HG03060 (cell line): ENCODE measurements around the gene ZNF787.

Experiments
- ATAC-seq: cut with Tn5 transposase; IDR thresholded peaks from one replicate; pipeline ENCODE4 v1.9.1; 2021; ENCODE audit warnings: low read depth, moderate number of reproducible peaks; ENCODE audit not compliant: unreplicated experiment

Gene ZNF787

DNA sequence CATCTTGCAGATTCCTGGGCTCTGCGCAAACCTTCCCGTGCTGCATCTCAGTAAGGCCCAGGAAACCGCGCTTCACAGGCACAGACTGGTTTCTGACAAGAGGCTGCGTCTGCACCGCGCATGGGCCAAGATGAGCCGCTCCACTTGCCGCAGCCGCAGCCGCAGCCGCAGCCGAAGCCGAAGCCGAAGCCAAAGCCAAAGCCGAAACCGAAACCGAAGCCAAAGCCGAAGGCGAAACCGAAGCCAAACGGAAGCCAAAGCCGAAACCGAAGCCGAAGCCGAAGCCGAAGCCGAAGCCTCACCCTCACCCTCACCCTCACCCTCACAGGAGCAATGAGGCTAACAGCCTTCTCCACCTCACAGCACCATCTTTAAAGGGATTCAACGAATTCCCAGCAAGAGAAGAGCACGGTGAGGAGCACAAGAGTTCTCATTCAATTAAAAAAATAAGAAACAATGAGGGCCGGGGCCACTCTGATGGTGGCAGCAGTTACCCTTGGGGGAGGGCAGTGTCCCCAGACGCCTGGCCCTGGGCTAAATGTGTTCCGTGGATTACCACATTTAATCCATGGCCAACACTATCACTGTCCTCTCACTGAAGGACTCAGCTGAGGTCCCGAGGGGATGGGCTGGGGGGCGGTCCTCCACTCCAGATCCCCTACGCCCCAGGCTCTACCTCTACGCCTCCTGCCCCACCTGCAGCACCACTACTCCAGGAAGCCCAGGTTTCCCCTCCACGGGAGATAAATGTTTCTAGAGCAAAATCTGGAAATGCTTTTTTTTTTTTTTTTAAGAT is 29.1 kb downstream of the ZNF787 start:
- no peak for ATAC-seq

DNA sequence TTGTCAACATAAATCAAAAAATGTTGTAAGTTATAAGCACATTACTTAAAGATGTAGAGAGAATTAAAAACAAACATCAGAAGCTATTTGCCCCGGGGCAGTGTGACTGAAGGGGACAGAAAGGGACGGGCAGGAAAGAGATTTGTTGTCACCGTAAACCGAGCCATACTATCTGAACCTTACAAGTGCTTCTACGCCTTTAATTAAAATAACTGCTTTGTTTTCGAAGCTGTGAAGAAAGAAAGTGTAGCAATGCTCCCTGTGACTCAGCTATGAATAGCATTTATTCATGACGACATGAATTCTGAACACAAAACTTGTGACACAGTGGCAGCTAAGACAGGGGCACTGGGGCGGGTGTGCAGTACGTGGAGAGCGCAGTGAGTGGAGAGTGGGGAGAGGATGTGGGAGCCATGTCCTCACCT is 30.0 kb downstream of the ZNF787 start:
- no peak for ATAC-seq

GRCh38 chr19:56089344-56089743 is 31.8 kb downstream of the ZNF787 start:
- no peak for ATAC-seq

GRCh38 chr19:56088497-56089215 is 32.4 kb downstream of the ZNF787 start:
- ATAC-seq, result no peak

DNA sequence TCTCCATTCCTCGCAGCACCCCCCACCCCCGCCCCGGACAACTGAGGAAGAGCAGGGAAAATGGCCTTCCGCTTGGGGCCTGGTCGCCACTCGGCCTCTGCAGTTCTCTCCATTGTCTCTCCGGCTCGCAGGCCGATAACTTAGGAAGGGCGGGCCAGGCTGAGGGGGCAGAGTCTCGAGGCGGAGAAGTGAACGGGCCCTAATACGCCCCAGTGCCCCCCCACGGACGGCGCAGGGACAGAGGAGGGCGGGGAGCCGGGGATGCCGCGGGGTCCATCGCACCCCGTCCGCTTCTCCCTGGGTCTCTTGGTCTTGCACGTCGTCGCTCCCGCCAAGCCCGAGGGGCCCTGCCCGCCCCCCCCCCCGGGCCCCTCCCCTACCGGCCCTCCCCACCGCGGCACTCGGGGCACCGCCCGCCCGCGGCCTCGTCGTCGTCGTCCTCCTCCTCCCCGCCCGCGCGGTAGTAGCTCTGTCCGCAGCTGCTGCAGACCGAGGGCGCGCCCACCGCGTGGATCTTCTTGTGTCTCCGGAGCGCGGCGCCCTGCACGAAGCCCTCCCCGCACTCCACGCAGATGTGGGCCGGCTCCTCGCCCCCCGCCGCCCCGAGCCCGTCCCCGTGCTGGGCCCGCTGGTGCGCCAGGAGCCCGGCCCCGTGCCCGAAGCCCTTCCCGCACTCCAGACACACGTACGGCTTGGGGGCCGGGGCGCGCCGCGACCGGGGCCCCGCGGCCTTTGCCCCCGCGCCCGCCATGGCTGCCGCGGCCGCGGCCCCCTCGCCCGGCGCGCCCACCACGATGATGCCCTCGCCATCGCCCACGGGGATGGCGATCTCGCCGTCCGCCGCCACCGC is 33.2 kb downstream of the ZNF787 start:
- no peak for ATAC-seq

DNA sequence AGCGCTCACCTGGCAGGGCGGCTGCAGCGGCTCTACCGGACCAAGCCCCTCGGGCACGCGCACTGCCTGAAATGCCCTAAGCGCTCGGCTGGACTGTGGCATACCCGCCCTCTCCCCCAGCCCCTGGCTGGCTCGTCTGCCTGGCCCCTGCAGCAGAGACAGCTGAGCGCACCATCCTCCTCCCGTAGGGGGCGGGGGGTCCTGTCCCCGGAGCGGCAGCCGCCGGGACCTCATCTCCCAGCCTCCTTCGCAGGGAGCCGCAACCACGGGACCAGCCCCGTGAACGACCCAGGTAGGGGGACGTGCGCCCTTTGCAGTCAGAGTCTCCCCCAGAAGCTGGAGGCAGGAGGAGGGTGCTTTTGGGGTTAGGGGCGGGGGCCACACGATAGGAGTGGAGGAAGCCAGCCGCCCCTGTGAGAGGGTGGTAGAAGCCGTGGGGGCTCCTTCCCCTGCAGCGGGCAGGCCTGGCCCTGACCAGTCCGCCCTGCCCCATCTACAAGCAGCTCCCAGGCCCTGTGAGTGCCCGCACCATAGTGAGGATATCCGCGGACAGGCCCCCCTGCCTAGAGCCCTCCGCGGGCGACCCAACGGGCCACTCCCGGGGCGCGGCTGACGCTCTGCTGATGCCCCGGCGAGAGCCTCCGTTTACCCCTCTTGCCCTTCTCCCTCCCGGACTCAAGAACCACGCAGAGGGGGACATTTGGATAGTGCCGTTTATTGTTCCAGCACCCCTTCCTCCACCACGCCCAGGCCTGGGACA is 34.2 kb downstream of the ZNF787 start:
- ATAC-seq, result no peak

DNA sequence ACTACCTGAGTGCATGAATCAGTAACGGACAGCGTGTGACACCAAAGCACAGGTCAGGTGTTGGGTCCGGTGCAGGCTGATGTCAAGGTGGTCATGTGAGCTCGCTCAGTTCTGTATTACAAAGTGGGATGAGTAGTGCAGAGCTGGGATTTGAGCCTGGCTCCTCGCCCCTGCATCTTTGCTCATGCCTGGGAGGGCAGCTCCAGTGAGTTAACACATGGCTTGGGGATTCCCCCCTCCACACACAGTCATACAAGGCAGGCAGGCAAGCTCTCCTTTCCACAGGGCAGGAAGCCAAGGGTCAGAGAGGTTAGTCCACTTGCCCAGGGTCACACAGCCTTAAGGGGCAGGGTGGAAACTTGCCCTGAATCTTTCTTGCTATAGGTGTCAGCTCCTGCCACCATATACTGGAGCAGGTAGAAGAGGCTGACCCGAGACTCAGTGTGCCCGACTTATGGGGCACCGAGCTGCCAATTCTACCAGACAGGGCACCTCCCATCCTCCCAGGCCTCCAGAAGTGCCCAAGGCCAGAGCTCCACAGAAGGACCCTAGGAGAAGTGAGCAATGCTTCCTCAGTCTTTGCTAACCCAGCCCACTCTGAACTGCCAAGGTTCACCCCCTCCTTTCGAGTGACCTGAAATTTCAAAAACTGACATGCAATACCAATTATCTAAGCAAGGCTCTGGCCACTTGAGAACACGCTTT is 35.4 kb downstream of the ZNF787 start:
- no peak for ATAC-seq

DNA sequence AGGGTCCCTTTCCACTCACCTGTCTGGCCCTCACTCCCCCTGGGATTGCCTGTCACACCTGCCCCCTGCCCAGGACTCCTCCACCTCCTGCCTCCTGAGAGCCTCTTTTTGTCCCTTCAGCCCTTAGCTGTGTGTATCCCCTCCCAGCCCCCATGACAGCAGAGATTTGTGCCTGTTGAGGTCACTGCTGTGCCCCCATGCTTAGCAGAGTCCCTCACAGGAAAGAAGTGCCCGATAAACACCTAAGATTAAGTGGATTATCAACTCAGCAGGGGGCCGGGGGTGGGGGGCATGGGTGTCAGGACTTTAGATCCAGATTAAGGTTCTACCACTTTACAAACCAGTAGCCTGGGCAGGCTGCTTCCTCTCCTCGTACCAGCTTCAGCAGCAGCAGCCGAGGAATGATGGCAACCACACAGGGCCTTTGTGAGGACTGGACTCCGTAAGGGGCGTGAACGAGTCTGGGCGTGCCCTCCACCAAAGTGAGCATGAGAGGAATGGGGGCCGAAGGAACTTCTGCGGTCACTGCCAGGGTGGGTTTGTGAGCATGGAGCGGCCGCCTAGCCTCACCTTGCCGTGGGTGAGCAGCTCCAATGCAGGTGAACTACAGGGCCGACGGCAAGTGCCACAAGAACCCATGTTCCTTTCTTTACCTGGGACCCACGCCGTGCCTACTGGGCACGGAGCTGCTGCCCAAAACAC is 36.1 kb downstream of the ZNF787 start:
- ATAC-seq, result no peak

- no peak for ATAC-seq
These were observed 37.4 kb downstream of the ZNF787 start for GRCh38 chr19:56083668-56084067.

- ATAC-seq, result no peak
These were observed 40.3 kb downstream of the ZNF787 start for GRCh38 chr19:56080669-56081401.

DNA sequence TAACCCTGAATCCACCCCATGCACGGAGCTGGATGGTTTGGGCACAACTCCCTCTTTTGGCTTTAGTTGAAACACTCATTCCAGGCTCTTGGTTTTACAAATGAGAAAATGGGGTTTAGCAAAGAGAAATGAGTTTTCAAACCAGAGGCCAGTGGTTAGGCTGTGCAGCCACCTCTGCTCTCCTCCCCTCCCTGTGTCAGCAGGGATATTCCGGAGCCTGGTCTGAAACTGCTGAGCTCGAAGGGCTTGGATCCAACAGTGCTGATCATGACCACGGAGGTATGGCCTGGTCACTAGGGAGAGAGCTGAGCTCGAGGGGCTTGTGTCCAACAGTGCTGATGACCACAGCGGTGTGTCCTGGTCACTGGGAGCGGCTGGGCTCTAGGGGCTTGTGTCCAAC is 41.5 kb downstream of the ZNF787 start:
- no peak for ATAC-seq

GRCh38 chr19:56076498-56076897 is 44.6 kb downstream of the ZNF787 start:
- ATAC-seq, result no peak

DNA sequence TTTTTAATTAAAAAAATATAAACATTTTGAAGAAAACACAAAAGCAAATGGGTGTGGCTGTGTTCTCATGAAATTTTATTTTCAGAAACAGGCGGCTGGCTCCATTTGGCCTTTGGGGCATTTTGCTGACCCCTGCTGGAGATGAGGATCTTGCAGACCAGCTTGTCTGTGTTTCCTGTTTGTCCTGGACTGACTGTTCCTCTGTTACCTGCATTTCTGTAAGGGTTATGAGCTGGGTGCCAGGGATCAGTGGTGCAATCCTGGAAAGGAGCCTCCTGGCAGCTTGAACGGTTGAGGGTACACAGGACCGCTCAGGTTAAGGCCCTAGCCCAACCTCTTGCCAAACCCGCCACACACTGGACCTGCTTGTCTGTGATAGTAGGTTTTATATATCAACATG is 49.9 kb downstream of the ZNF787 start:
- ATAC-seq, result no peak

DNA sequence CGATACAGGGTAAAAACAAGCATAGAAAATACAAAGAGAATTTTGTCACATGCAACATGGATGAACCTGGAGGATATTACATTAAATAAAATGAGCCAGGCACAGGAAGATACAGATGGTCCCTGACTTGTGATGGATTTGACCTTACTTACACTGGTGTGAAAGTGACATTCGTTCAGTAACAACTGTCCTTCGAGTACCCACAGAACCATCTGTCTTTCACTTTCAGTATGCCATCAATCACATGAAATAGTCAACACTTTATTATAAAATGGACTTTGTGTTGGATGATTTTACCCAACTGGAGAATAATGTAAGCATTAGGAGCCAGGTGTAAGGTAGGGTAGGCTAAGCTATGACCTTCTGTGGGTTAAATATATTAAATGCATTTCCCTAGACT is 51.5 kb downstream of the ZNF787 start:
- ATAC-seq, result no peak

DNA sequence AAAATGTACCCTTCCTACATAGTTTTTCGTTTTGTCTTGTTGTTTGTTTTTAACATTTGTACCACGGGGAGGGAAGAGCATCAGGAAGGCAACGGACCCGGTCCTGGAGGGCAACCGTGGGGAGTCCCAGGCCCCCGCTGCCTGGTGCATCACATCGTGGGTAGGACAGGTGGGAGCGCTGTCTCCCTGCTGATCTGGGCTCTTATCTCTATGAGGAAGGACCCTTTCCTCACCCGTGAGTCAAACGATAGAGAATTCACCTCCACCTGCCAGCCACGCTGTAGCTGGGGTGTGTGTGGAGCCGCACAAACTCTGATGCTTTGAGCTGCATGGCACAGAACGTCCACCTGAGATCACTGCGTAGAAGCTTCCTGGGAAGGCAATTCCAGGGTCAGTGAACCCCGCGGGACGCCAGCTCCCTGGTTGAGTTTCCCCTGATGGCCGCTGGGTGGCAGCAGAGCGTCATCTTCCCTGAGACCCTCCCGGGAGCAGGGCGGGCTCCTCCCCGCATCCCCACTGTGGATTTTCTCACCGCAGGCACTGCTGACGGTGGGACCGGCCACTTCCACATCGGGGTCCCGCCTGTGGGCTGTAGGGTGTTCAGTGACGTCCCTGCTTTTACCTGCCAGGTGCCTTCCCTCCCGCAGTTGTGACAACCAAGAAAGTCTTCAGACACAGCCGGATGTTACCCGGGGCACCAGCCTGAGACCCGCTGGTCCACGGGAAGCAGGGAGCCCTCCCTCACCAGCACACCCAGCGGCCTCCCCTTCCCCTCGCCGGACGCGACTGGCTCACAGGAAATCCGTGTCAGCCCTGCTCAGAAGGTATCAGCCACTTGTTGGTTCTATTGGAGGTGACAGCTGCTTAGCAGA is 54.7 kb downstream of the ZNF787 start:
- no peak for ATAC-seq

GRCh38 chr19:56053596-56053995 is 67.5 kb downstream of the ZNF787 start:
- ATAC-seq, result no peak
